HG02571 (cell line): ENCODE data around the gene BCCIP.

Experiments used
- ATAC-seq: cut with Tn5 transposase; IDR thresholded peaks from one replicate; pipeline ENCODE4 v1.9.1; 2021; ENCODE audit warnings: mild to moderate bottlenecking, moderate library complexity; ENCODE audit not compliant: unreplicated experiment

BCCIP gene

GRCh38 chr10:125883211-125883610, 59.9 kb downstream of the BCCIP start:
- ATAC-seq, result no peak
